Adrenal gland (tissue), 12 donors: ENCODE data around the gene SLC6A1. TPM values are rescaled to one million over a fixed set of nuclear protein-coding genes. Genes with fewer than 3 reads are reported as not detected.

Source experiments
- DNase-seq, 7 donors: peaks; one replicate each; pipeline ENCODE4 v3.0.0-alpha.2; 2019 to 2020
- H3K27ac ChIP-seq, 5 donors: fragments of 200-600 bp; sonication (generic) in 4 of 5; 1 replicate in 3 of 5; 2 replicates in 2 of 5; pipeline versions ENCODE4 v1.5.1 to v1.8.0; 2016 to 2020; ENCODE audit warnings: mild to moderate bottlenecking in 1 of 5
- H3K27me3 ChIP-seq: fragments of 200-600 bp; 2 replicates; pipeline ENCODE4 v1.8.0; 2021
- H3K36me3 ChIP-seq, 2 donors: fragments of 200-600 bp; replicated peaks in 1 of 2; 1 replicate in 1 of 2; 2 replicates in 1 of 2; pipeline versions ENCODE4 v1.5.1 to v1.8.0; 2018 to 2022
- H3K4me1 ChIP-seq, 2 donors: fragments of 200-600 bp; replicated peaks in 1 of 2; 1 replicate in 1 of 2; 2 replicates in 1 of 2; pipeline versions ENCODE4 v1.5.1 to v1.8.0; 2018 to 2021
- H3K4me3 ChIP-seq, 4 donors: fragments of 200-600 bp; sonication (generic) in 3 of 4; one replicate each; pipeline ENCODE4 v1.5.1; 2016 to 2018
- H3K9me3 ChIP-seq, 3 donors: fragments of 200-600 bp; sonication (generic) in 1 of 3; replicated peaks in 1 of 3; 1 replicate in 2 of 3; 2 replicates in 1 of 3; pipeline versions ENCODE4 v1.5.1 to v1.8.0; 2016 to 2021
- POLR2A ChIP-seq, 2 donors: fragments of 450-650 bp; IDR thresholded peaks; one replicate each; pipeline ENCODE4 v1.6.1; 2017; ENCODE audit warnings: antibody characterized with exemption in 2 of 2, mild to moderate bottlenecking in 2 of 2, moderate library complexity in 1 of 2
- WGBS, 4 donors: extraction: QIAGEN DNeasy Blood & Tissue Kit in 2 of 4; methylation state at CpG; one replicate each; pipeline versions ENCODE4 v1.1.5 to v1.1.7; 2013 to 2017; 5-methylcytosine and 5-hydroxymethylcytosine counted together
- intact Hi-C, 2 donors: fragments of 100-400 bp; cut with DNase I; formaldehyde crosslinking; loops; one replicate each; pipeline versions ENCODE4 v1.14.1 to v1.15.0; 2022 to 2023
- polyA plus RNA-seq, 3 donors: library from polyadenylated mRNA; stranded (reverse); fragments of 200-250 nt in 2 of 3; fragments of 350-450 nt in 1 of 3; fragmentation: Illumina TruSeq in 1 of 3; extraction: RNeasy Lipid Tissue Mini Kit (QIAGEN cat#74804) in 1 of 3; gene quantifications; one replicate each; pipeline ENCODE4 v1.2.3, GENCODE V29; 2013 to 2014
- total RNA-seq, 9 donors: library from RNA; depleted of rRNA in 4 of 9; stranded (reverse); fragments of >200 nt in 4 of 9; fragments of 120-200 nt in 1 of 9; fragmentation: NEBNext Ultra II Directional in 1 of 9; extraction: Animal tissue kit (Norgen Biotek cat#: 25700) in 1 of 9; gene quantifications; one replicate each; pipeline versions ENCODE4 v1.1.0 to v1.2.4, GENCODE V29; 2013 to 2023
- TF ChIP-seq, protein P1 (sequence below), 6 experiments: fragments of 450-650 bp in 4 of 6; fragments of 200-600 bp in 2 of 6; sonication (generic) in 1 of 6; IDR thresholded peaks; 1 replicate in 5 of 6; 2 replicates in 1 of 6; pipeline versions ENCODE4 v1.5.1 to v1.8.0; 2016 to 2021; ENCODE audit warnings: antibody characterized with exemption in 6 of 6, mild to moderate bottlenecking in 2 of 6, moderate library complexity in 1 of 6
- donor health status: healthy with polysubstance abuse.
- donor health status: Bipolar disorder and iron deficiency.
- donor health status: DM: yes; HTN: yes; CAD: no.
- donor health status: DM: no; HTN: no; CAD: no.
- donor health status: DM: no; HTN: no; CAD: no.
- donor health status: DM: yes; HTN: yes; CAD: no.

The SLC6A1 gene
- total and polyA plus RNA-seq, 12 donors: 0.06 to 1.8 (median 0.47) TPM

DNA sequence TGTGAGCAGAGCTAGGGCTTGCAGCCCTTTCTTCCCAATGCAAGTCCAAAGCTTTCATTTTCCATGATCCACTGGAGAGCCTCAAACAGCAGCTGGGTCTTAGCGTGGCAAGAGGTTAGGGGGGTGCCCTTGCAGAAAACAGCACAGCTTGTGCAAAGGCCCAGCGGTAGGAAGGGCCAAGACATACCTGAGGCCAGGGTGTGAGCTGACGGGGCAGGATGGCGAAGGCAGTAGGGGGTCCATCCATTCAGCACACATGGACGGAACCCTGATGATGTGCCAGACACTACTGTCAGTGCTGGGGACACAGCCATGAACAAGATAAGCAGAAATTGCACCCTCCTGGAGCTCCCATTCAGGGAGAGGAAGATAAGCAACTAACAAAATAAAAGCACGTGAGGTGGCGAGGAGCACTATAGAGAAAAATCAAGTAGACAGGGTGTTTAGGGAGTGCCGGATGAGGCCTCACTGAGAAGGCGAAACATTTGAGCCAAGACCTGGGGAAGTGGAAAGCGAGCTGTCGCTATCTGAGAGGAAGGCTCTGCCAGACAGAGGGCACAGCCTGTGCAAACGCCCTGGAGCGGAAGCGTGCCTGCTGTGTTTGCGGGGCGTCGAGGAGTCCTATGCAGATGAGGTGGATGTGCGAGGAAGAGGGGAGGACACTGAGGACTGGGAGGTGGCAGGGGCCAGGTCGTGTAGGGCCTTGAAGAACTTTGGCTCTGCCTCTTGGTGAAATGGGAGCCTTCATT, 43.4 kb downstream of the SLC6A1 start:
- TF ChIP-seq, protein P1, sequence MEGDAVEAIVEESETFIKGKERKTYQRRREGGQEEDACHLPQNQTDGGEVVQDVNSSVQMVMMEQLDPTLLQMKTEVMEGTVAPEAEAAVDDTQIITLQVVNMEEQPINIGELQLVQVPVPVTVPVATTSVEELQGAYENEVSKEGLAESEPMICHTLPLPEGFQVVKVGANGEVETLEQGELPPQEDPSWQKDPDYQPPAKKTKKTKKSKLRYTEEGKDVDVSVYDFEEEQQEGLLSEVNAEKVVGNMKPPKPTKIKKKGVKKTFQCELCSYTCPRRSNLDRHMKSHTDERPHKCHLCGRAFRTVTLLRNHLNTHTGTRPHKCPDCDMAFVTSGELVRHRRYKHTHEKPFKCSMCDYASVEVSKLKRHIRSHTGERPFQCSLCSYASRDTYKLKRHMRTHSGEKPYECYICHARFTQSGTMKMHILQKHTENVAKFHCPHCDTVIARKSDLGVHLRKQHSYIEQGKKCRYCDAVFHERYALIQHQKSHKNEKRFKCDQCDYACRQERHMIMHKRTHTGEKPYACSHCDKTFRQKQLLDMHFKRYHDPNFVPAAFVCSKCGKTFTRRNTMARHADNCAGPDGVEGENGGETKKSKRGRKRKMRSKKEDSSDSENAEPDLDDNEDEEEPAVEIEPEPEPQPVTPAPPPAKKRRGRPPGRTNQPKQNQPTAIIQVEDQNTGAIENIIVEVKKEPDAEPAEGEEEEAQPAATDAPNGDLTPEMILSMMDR (IDR thresholded peaks at IDR 0.05): no peak
- TF ChIP-seq POLR2A (IDR thresholded peaks at IDR 0.05): no peak
- no peak for DNase-seq
- intact Hi-C loops: no loop called here
- Histone ChIP-seq H3K27ac (no peak overlapping the region), H3K27me3 (peaks cover 2% of the 10 kb centered on the region), H3K36me3 (no peaks in the 10 kb centered on the region), H3K9me3 (no peaks in the 10 kb centered on the region), H3K4me1 (no peaks in the 10 kb centered on the region), H3K4me3 (no peak overlapping the region)
- 83 to 90% (median 85%) methylated on average over 19 of the region's 19 CpGs for WGBS, 4 donors

DNA sequence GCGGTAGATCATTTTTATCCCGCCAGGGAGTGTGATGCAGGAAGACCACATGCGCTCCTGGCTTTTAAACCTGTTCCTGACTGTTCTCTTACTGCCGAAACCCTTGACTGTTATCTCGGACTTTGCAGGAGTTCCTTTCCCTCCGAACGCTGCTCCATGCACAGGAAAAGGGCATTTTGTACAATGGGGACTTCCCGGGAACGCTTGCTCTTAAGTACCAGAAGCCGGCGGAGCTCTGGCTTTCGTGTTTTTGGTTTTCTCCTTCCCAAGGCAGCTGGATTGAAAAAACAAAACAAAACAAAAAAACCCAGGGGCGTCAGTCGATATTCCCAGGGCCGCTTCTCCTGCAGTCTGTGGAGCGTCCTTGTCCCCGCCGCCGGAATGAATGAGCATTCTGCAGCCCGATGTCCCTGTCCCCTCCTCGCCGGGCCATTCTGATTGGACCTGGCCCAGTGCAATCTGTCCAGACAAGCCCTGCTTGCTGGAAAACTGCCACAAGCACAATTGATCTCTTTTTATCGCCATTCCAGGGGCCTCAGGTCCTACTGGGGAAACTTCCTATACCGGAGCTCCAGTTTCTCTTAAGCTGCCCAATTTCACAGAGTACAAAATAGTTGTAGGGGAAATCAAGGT, 44.8 kb downstream of the SLC6A1 start:
- WGBS, 4 donors: 47 to 61% (median 51%) methylated on average over 24 of the region's 24 CpGs
- H3K27ac ChIP-seq: no peak overlapping the region
- no peak for TF ChIP-seq POLR2A (IDR thresholded peaks at IDR 0.05)
- TF ChIP-seq, protein P1 (IDR thresholded peaks at IDR 0.05): no peak
- H3K27me3 ChIP-seq: peaks cover 2% of the 10 kb centered on the region
- H3K4me1 ChIP-seq: no peaks in the 10 kb centered on the region
- H3K9me3 ChIP-seq: no peaks in the 10 kb centered on the region
- H3K36me3 ChIP-seq: no peaks in the 10 kb centered on the region
- no peak overlapping the region for H3K4me3 ChIP-seq
- intact Hi-C loops: no loop called here
- peak in 2 of 7 donors; percentile 29 to 32 for DNase-seq

DNA sequence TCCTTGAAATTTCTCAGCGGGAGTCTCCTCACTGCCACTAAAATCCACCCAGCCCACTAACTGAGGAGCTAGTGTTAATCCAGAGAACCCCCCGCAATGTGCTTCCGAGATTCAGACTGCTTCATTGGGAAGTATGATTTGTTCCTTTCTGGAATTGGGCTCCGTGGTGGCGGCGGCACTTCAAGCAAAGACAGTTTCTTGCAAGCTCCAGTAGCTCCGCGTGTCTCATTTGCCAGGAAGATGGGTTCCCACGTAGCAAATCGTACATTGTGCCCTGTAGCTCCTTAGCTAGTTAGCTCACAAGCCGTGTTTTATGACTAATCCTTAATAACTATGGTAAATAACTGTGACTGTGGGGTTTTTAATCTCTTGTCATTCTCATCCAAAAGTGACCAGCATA, 45.4 kb downstream of the SLC6A1 start:
- Histone ChIP-seq H3K27ac (no peak overlapping the region), H3K4me1 (no peaks in the 10 kb centered on the region), H3K4me3 (no peak overlapping the region), H3K9me3 (no peaks in the 10 kb centered on the region), H3K36me3 (no peaks in the 10 kb centered on the region), H3K27me3 (peaks cover 2% of the 10 kb centered on the region)
- no peak for DNase-seq
- intact Hi-C loops: no loop called here
- 78 to 93% (median 88%) methylated on average over 7 to 11 of the region's 11 CpGs for WGBS, 4 donors
- no peak for TF ChIP-seq POLR2A (IDR thresholded peaks at IDR 0.05)
- TF ChIP-seq, protein P1 (IDR thresholded peaks at IDR 0.05): no peak

DNA sequence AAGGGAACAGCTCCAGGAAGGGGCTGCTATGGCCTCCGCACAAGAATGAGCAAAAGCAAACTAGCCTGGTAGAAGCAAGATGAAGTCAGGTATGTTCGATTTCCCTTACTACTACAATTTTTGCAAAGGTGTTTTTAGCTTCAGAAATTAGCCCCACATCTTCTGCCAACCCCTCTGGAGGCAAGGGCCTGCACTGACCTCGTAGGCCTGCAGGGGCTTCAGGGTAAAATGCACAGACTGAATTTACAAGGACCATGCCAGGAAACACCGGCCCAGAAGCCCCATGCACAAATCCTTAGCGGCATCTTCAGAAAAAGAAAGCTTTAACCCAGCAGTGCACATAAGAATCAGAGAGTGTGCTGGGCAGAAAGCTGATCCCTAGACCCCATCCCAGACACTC, 53.0 kb downstream of the SLC6A1 start:
- Histone ChIP-seq H3K9me3 (no peaks in the 10 kb centered on the region), H3K4me3 (no peak overlapping the region), H3K27me3 (no peaks in the 10 kb centered on the region), H3K4me1 (no peaks in the 10 kb centered on the region), H3K27ac (no peak overlapping the region), H3K36me3 (no peaks in the 10 kb centered on the region)
- WGBS, 4 donors: 80 to 87% (median 83%) methylated on average over 5 of the region's 5 CpGs
- TF ChIP-seq, protein P1 (IDR thresholded peaks at IDR 0.05): no peak
- TF ChIP-seq POLR2A (IDR thresholded peaks at IDR 0.05): no peak
- no peak for DNase-seq
- intact Hi-C loops: no loop called here
